Right lung (tissue), 5 donors: ENCODE measurements around the gene MAP3K12. TPM values are rescaled to one million over a fixed set of nuclear protein-coding genes. Genes with fewer than 3 reads are reported as not detected.
"Not testable (repeated sequence)": the region's sequence is repeated elsewhere in the genome, so short reads cannot be mapped to it uniquely, and the experiment has no call there.

ENCODE experiments used
- DNase-seq, 2 donors: peaks; one replicate each; pipeline ENCODE4 v3.0.0-alpha.2; 2013
- polyA plus RNA-seq, 5 donors: library from polyadenylated mRNA; unstranded; fragments of 120-200 nt; gene quantifications; one replicate each; pipeline versions ENCODE4 v1.2.1 to v1.2.3, GENCODE V29; 2013; ENCODE audit warnings: inconsistent platforms in 1 of 5, low replicate concordance in 1 of 5; ENCODE audit not compliant: insufficient read length in 5 of 5, insufficient read depth in 1 of 5

The MAP3K12 gene
- polyA plus RNA-seq, 5 donors, result 22.8 to 32.7 (median 29.3) TPM

GRCh38 chr12:53450936-53451335, 48.3 kb downstream of the MAP3K12 start:
- no peak for DNase-seq

- DNase-seq, result not testable (repeated sequence)
Measured at GRCh38 chr12:53444593-53445325, 54.5 kb downstream of the MAP3K12 start.

- no peak for DNase-seq
Measured at GRCh38 chr12:53443955-53444354, 55.3 kb downstream of the MAP3K12 start.

- peak; percentile 97 for DNase-seq
Measured at GRCh38 chr12:53441040-53441833, 58.0 kb downstream of the MAP3K12 start, which contains the start of gene PRR13. TSS of gene PRR13 (plus strand) at chr12:53441734. CDS start at chr12:53442715, 981 bp downstream.

GRCh38 chr12:53439582-53439981, 59.7 kb downstream of the MAP3K12 start:
- not testable (repeated sequence) for DNase-seq

GRCh38 chr12:53435326-53435725, 63.9 kb downstream of the MAP3K12 start:
- not testable (repeated sequence) for DNase-seq

GRCh38 chr12:53431187-53431586, 68.1 kb downstream of the MAP3K12 start:
- no peak for DNase-seq

GRCh38 chr12:53430116-53430515, 69.1 kb downstream of the MAP3K12 start:
- DNase-seq, result no peak

Other genes starting within 250 kb of the MAP3K12 start
- gene ESPL1, start 231.2 kb downstream of the MAP3K12 start, polyA plus RNA-seq, result 10 to 100 TPM in 3 of 5 donors, 1 to 10 TPM in 2; 8.4 to 20.4 (median 13.0) TPM
- gene PFDN5, start 203.9 kb downstream of the MAP3K12 start, polyA plus RNA-seq, result 100 to 1,000 TPM; 683 to 991 (median 734) TPM
- 10 to 100 TPM; 39.1 to 56.6 (median 42.6) TPM for gene MYG1, start 199.8 kb downstream of the MAP3K12 start, polyA plus RNA-seq
- 10 to 100 TPM; 73.3 to 91.6 (median 81.6) TPM for gene AAAS, start 177.8 kb downstream of the MAP3K12 start, polyA plus RNA-seq
- gene SP7, start 163.1 kb downstream of the MAP3K12 start, polyA plus RNA-seq, result under 1 TPM in 3 of 5 donors, not detected in 2; 0.07 to 0.10 (median 0.08) TPM
- 10 to 100 TPM; 57.9 to 84.6 (median 78.5) TPM for gene SP1, start 119.3 kb downstream of the MAP3K12 start, polyA plus RNA-seq
- 1 to 10 TPM; 1.4 to 2.6 (median 2.3) TPM for gene AMHR2, start 75.6 kb downstream of the MAP3K12 start, polyA plus RNA-seq
- gene PRR13, start 57.7 kb downstream of the MAP3K12 start, polyA plus RNA-seq, result 100 to 1,000 TPM in 3 of 5 donors, 10 to 100 TPM in 2; 98.8 to 121 (median 102) TPM
- gene PCBP2, start 47.4 kb downstream of the MAP3K12 start, polyA plus RNA-seq, result 1,000 to 10,000 TPM in 3 of 5 donors, 100 to 1,000 TPM in 2; 928 to 1,079 (median 1,012) TPM
- 10 to 100 TPM; 37.1 to 58.0 (median 50.0) TPM for gene TARBP2, start 1.8 kb upstream of the MAP3K12 start, polyA plus RNA-seq
- gene NPFF, start 8.0 kb upstream of the MAP3K12 start, polyA plus RNA-seq, result 1 to 10 TPM in 2 of 5 donors, under 1 TPM in 2, not detected in 1; 0.33 to 1.5 (median 0.94) TPM
- 10 to 100 TPM; 50.6 to 77.4 (median 64.1) TPM for gene ATF7, start 126.9 kb upstream of the MAP3K12 start, polyA plus RNA-seq
- gene ATP5MC2, start 176.6 kb upstream of the MAP3K12 start, polyA plus RNA-seq, result 100 to 1,000 TPM; 523 to 676 (median 583) TPM
- gene CALCOCO1, start 228.0 kb upstream of the MAP3K12 start, polyA plus RNA-seq, result 100 to 1,000 TPM in 4 of 5 donors, 10 to 100 TPM in 1; 98.9 to 176 (median 141) TPM